Measurements from ENCODE around the gene SEC16A.
"Not testable (repeated sequence)": the region's sequence is repeated elsewhere in the genome, so short reads cannot be mapped to it uniquely, and the experiment has no call there.

SEC16A gene

GRCh38 chr9:136438548-136439480, 44.0 kb downstream of the SEC16A start:
- no peak for DNase-seq

- DNase-seq = no peak
Measured at GRCh38 chr9:136437839-136438547, 44.8 kb downstream of the SEC16A start.

- DNase-seq = no peak
Measured at GRCh38 chr9:136437430-136437829, 45.4 kb downstream of the SEC16A start.

GRCh38 chr9:136436055-136436634, 46.7 kb downstream of the SEC16A start:
- DNase-seq = no peak

GRCh38 chr9:136434580-136435169, 48.2 kb downstream of the SEC16A start:
- DNase-seq = no peak

- DNase-seq = no peak
Measured at GRCh38 chr9:136433849-136434579, 48.8 kb downstream of the SEC16A start.

- DNase-seq = no peak
Measured at GRCh38 chr9:136433043-136433715, 49.7 kb downstream of the SEC16A start.

GRCh38 chr9:136432591-136432990, 50.2 kb downstream of the SEC16A start:
- DNase-seq = no peak

- no peak for DNase-seq
Measured at GRCh38 chr9:136431782-136432350, 51.0 kb downstream of the SEC16A start.

GRCh38 chr9:136430588-136431234, 52.1 kb downstream of the SEC16A start:
- no peak for DNase-seq

GRCh38 chr9:136429683-136430491, 53.0 kb downstream of the SEC16A start:
- no peak for DNase-seq

GRCh38 chr9:136429075-136429628, 53.7 kb downstream of the SEC16A start:
- DNase-seq = no peak

- DNase-seq = no peak
Measured at GRCh38 chr9:136426787-136427186, 56.1 kb downstream of the SEC16A start.

GRCh38 chr9:136425367-136425766, 57.5 kb downstream of the SEC16A start:
- DNase-seq = not testable (repeated sequence)

GRCh38 chr9:136424750-136425362, 58.0 kb downstream of the SEC16A start:
- no peak for DNase-seq

- DNase-seq = no peak
Measured at GRCh38 chr9:136423432-136424146, 59.3 kb downstream of the SEC16A start.

- DNase-seq = no peak
Measured at GRCh38 chr9:136422876-136423275, 60.0 kb downstream of the SEC16A start.

- no peak for DNase-seq
Measured at GRCh38 chr9:136421791-136422190, 61.0 kb downstream of the SEC16A start.

GRCh38 chr9:136419092-136419420, 63.8 kb downstream of the SEC16A start:
- DNase-seq = no peak
